Panc1 (cell line): ENCODE data around the gene ANKRD34C. TPM values are rescaled to one million over a fixed set of nuclear protein-coding genes. Genes with fewer than 3 reads are reported as not detected.

Source experiments
- ATAC-seq: fragments of 200-7000 bp; cut with Tn5 transposase; 2 replicates; pipeline ENCODE4 v1.9.1; 2020; ENCODE audit warnings: mild to moderate bottlenecking, moderate library complexity
- Bru-seq: library from RNA; stranded (reverse); fragments of 400-500 nt; gene quantifications from one replicate; lab custom pipeline; 2021; lab: Mats Ljungman, UMichigan
- BruChase-seq, 2 experiments: library from RNA; stranded (reverse); fragments of 400-500 nt; gene quantifications; one replicate each; lab custom pipeline; 2021; lab: Mats Ljungman, UMichigan
- BruUV-seq: library from RNA; stranded (reverse); fragments of 400-500 nt; replicated peaks from 2 replicates; lab custom pipeline; 2021; lab: Mats Ljungman, UMichigan
- CTCF ChIA-PET: fragments of 300-600 bp; sonication (Branson Sonifier 250); formaldehyde crosslinking; loops from one replicate; lab custom pipeline; 2022; ENCODE audit warnings: antibody characterized with exemption; lab: Charles Lee
- POLR2A ChIA-PET: fragments of 300-600 bp; sonication (Branson Sonifier 250); formaldehyde crosslinking; loops from one replicate; lab custom pipeline; 2022; ENCODE audit warnings: antibody characterized with exemption; lab: Charles Lee
- DNase-seq: peaks from one replicate; pipeline ENCODE4 v3.0.0-alpha.2; 2010; ENCODE audit warnings: low read depth, low spot score
- H3K27ac ChIP-seq: 2 replicates; pipeline ENCODE4 v1.5.1; 2011; ENCODE audit warnings: mild to moderate bottlenecking, low read length, inconsistent platforms
- H3K27me3 ChIP-seq: fragments of 200-500 bp; sonication (Bioruptor generic); 2 replicates; pipeline ENCODE4 v1.6.0; 2014; ENCODE audit warnings: low read length, inconsistent platforms; ENCODE audit not compliant: control insufficient read depth, insufficient read depth
- H3K36me3 ChIP-seq: fragments of 200-500 bp; sonication (Bioruptor generic); 2 replicates; pipeline ENCODE4 v1.5.1; 2014; ENCODE audit warnings: inconsistent platforms, mild to moderate bottlenecking, low read length, moderate library complexity; ENCODE audit not compliant: control insufficient read depth, insufficient read depth
- H3K4me1 ChIP-seq: 2 replicates; pipeline ENCODE4 v1.5.1; 2011; ENCODE audit warnings: inconsistent platforms, mild to moderate bottlenecking, low read length, moderate library complexity; ENCODE audit not compliant: control insufficient read depth, insufficient read depth
- H3K4me3 ChIP-seq, 2 experiments: 2 replicates each; pipeline ENCODE4 v1.5.1; 2011 to 2012; ENCODE audit warnings: low read depth in 2 of 2, low read length in 2 of 2, mild to moderate bottlenecking in 2 of 2, inconsistent platforms in 1 of 2, moderate library complexity in 1 of 2
- H3K9me3 ChIP-seq: fragments of 200-500 bp; sonication (Bioruptor generic); 2 replicates; pipeline ENCODE4 v1.5.1; 2014; ENCODE audit warnings: low read depth, mild to moderate bottlenecking, inconsistent platforms, low read length, moderate library complexity; ENCODE audit not compliant: control insufficient read depth, insufficient read depth
- CTCF ChIP-seq: fragments of 450-650 bp; IDR thresholded peaks from 2 replicates; pipeline ENCODE4 v1.5.1; 2017; ENCODE audit warnings: mild to moderate bottlenecking
- POLR2AphosphoS5 ChIP-seq: IDR thresholded peaks from 2 replicates; pipeline ENCODE4 v1.6.1; 2012; ENCODE audit warnings: mild to moderate bottlenecking, low read depth, low read length, moderate library complexity
- REST ChIP-seq, 2 experiments: IDR thresholded peaks; 2 replicates each; pipeline ENCODE4 v1.6.1; 2011 to 2012; ENCODE audit warnings: low read depth in 2 of 2, control low read depth in 1 of 2, low read length in 1 of 2, mild to moderate bottlenecking in 1 of 2, moderate library complexity in 1 of 2; ENCODE audit not compliant: insufficient read depth in 1 of 2
- SIN3A ChIP-seq: IDR thresholded peaks from 2 replicates; pipeline ENCODE4 v1.6.1; 2012; ENCODE audit warnings: low read depth, mild to moderate bottlenecking, low read length, moderate library complexity, borderline replicate concordance; ENCODE audit not compliant: insufficient read depth
- TCF7L2 ChIP-seq: IDR thresholded peaks from 2 replicates; pipeline ENCODE4 v1.6.1; 2011; ENCODE audit warnings: mild to moderate bottlenecking, low read depth, low read length, inconsistent platforms
- in situ Hi-C: cut with HindIII; loops from 2 replicates; pipeline ENCODE4 v1.10.0; 2016; ENCODE audit warnings: low sequenced_read_pairs, low pct_unique_long_range_greater_than_20kb
- intact Hi-C: fragments of 100-400 bp; cut with micrococcal nuclease; formaldehyde crosslinking; loops from one replicate; pipeline ENCODE4 v1.10.0; 2022; ENCODE audit not compliant: unreplicated experiment
- long read RNA-seq: library from polyadenylated mRNA; unstranded; transcript quantifications from one replicate; pipeline ENCODE4 v2.0.0, GENCODE V29; 2021; ENCODE audit not compliant: unreplicated experiment
- polyA plus RNA-seq: library from polyadenylated mRNA; unstranded; fragments of >200 nt; gene quantifications from one replicate; pipeline ENCODE4 v1.2.1, GENCODE V29; 2012; ENCODE audit warnings: missing spikeins; ENCODE audit not compliant: insufficient read length
- total RNA-seq: library from RNA; stranded (reverse); gene quantifications from one replicate; pipeline ENCODE4 v1.2.1, GENCODE V29; 2021; ENCODE audit not compliant: unreplicated experiment

ANKRD34C gene
- total RNA-seq = not detected
- not detected for polyA plus RNA-seq
- Bru-seq, nascent RNA = not detected
- not detected for BruChase-seq, experiment 1, labeled RNA remaining after a 2-hour chase
- not detected for BruChase-seq, experiment 2, labeled RNA remaining after a 6-hour chase
- long read RNA-seq = 0 reads

GRCh38 chr15:79282371-79283251 is at the start of gene ANKRD34C:
Gene ANKRD34C (plus strand): TSS chr15:79282722. CDS start chr15:79293285, 10,563 bp downstream.
- Histone ChIP-seq H3K4me1 (no peaks in the 10 kb centered on the region), H3K27ac (no peak within 1 kb of the TSS), H3K36me3 (no peaks in the 10 kb centered on the region), H3K27me3 (peaks cover 27% of the 10 kb centered on the region), H3K9me3 (no peaks in the 10 kb centered on the region), H3K4me3 (no peak within 1 kb of the TSS)
- in situ Hi-C loops = no loop called here
- DNase-seq (no peak), ATAC-seq (no peak)
- intact Hi-C loops = no loop called here
- TF ChIP-seq POLR2AphosphoS5 = no peak
- TF ChIP-seq CTCF = no peak
- TF ChIP-seq TCF7L2 = no peak
- TF ChIP-seq REST (IDR thresholded peaks at IDR 0.05; ENCODE audit: insufficient read depth in 1 of 2, low read depth in 2 of 2, low read length in 1 of 2) = no peak
- no peak for TF ChIP-seq SIN3A
- ChIA-PET POLR2A (no interaction called here), CTCF (no interaction called here)
- BruUV-seq = no TSS peak

GRCh38 chr15:79233236-79233635 is 49.3 kb upstream of the ANKRD34C start:
- in situ Hi-C loops = no loop called here

More at GRCh38 chr15:79233236-79233635, 49.3 kb upstream of the ANKRD34C start:
- no peak for TF ChIP-seq SIN3A
- TF ChIP-seq TCF7L2 = no peak
- no peak for TF ChIP-seq REST (IDR thresholded peaks at IDR 0.05; ENCODE audit: insufficient read depth in 1 of 2, low read depth in 2 of 2, low read length in 1 of 2)
- TF ChIP-seq POLR2AphosphoS5 = no peak
- TF ChIP-seq CTCF = no peak
- ATAC-seq = no peak
- BruUV-seq = no TSS peak
- Histone ChIP-seq H3K27me3 (peaks cover 11% of the 10 kb centered on the region), H3K9me3 (no peaks in the 10 kb centered on the region; the same call in 1 of the 2 replicates), H3K4me3 (no peak overlapping the region), H3K4me1 (no peaks in the 10 kb centered on the region), H3K27ac (no peak overlapping the region), H3K36me3 (no peaks in the 10 kb centered on the region)
- POLR2A ChIA-PET = no interaction called here
- intact Hi-C loops = no loop called here
- CTCF ChIA-PET = interaction anchor here (0.6 kb wide), 1 partner anchor 48 kb away, joined by 3 read pairs; no protein-coding TSS in a partner anchor
- DNase-seq = no peak
